Measurements from ENCODE around the gene RBFOX2.

DNA sequence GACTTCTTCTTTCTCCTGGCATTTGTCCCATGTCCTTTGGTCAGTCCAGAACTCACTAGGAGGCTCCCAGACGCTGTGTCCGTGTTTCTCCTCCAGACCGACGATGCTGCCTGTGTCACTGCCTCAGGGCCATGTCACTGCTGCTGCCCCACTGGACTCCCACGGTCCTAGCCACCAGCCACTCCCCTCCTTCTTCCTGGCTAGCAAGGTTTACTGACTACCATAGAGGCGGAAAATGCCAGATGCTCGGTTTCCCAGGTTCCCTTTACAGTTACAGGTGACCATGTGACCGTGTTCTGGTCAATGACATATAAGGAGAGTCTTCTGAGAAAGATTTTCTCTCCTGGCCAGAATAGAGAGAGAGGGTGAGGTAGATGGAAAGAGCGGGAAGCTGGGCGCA lies 40.7 kb upstream of the RBFOX2 start:
- TF ChIP-seq, protein P1, sequence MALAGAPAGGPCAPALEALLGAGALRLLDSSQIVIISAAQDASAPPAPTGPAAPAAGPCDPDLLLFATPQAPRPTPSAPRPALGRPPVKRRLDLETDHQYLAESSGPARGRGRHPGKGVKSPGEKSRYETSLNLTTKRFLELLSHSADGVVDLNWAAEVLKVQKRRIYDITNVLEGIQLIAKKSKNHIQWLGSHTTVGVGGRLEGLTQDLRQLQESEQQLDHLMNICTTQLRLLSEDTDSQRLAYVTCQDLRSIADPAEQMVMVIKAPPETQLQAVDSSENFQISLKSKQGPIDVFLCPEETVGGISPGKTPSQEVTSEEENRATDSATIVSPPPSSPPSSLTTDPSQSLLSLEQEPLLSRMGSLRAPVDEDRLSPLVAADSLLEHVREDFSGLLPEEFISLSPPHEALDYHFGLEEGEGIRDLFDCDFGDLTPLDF (CRISPR knock-in tag; IDR thresholded peaks at IDR 0.05): no peak
- TF ChIP-seq, protein P2, sequence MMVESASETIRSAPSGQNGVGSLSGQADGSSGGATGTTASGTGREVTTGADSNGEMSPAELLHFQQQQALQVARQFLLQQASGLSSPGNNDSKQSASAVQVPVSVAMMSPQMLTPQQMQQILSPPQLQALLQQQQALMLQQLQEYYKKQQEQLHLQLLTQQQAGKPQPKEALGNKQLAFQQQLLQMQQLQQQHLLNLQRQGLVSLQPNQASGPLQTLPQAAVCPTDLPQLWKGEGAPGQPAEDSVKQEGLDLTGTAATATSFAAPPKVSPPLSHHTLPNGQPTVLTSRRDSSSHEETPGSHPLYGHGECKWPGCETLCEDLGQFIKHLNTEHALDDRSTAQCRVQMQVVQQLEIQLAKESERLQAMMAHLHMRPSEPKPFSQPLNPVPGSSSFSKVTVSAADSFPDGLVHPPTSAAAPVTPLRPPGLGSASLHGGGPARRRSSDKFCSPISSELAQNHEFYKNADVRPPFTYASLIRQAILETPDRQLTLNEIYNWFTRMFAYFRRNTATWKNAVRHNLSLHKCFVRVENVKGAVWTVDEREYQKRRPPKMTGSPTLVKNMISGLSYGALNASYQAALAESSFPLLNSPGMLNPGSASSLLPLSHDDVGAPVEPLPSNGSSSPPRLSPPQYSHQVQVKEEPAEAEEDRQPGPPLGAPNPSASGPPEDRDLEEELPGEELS (CRISPR knock-in tag; IDR thresholded peaks at IDR 0.05): no peak
- TF ChIP-seq, protein P3, sequence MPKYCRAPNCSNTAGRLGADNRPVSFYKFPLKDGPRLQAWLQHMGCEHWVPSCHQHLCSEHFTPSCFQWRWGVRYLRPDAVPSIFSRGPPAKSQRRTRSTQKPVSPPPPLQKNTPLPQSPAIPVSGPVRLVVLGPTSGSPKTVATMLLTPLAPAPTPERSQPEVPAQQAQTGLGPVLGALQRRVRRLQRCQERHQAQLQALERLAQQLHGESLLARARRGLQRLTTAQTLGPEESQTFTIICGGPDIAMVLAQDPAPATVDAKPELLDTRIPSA (CRISPR knock-in tag; IDR thresholded peaks at IDR 0.05; ENCODE audit: borderline replicate concordance): no peak
- TF ChIP-seq, protein P4, sequence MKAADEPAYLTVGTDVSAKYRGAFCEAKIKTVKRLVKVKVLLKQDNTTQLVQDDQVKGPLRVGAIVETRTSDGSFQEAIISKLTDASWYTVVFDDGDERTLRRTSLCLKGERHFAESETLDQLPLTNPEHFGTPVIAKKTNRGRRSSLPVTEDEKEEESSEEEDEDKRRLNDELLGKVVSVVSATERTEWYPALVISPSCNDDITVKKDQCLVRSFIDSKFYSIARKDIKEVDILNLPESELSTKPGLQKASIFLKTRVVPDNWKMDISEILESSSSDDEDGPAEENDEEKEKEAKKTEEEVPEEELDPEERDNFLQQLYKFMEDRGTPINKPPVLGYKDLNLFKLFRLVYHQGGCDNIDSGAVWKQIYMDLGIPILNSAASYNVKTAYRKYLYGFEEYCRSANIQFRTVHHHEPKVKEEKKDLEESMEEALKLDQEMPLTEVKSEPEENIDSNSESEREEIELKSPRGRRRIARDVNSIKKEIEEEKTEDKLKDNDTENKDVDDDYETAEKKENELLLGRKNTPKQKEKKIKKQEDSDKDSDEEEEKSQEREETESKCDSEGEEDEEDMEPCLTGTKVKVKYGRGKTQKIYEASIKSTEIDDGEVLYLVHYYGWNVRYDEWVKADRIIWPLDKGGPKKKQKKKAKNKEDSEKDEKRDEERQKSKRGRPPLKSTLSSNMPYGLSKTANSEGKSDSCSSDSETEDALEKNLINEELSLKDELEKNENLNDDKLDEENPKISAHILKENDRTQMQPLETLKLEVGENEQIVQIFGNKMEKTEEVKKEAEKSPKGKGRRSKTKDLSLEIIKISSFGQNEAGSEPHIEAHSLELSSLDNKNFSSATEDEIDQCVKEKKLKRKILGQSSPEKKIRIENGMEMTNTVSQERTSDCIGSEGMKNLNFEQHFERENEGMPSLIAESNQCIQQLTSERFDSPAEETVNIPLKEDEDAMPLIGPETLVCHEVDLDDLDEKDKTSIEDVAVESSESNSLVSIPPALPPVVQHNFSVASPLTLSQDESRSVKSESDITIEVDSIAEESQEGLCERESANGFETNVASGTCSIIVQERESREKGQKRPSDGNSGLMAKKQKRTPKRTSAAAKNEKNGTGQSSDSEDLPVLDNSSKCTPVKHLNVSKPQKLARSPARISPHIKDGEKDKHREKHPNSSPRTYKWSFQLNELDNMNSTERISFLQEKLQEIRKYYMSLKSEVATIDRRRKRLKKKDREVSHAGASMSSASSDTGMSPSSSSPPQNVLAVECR (CRISPR knock-in tag; IDR thresholded peaks at IDR 0.05; ENCODE audit: borderline replicate concordance): no peak
- no peak for TF ChIP-seq EP300 (IDR thresholded peaks at IDR 0.05; ENCODE audit: low read depth in 2 of 2, low read length in 2 of 2)
- no peak for TF ChIP-seq EP300 (CRISPR knock-in tag; IDR thresholded peaks at IDR 0.05; ENCODE audit: borderline replicate concordance)
- TF ChIP-seq SUZ12 (IDR thresholded peaks at IDR 0.05; ENCODE audit: low read depth, low read length): no peak
- no peak for TF ChIP-seq KDM1A (CRISPR knock-in tag; IDR thresholded peaks at IDR 0.05)
- TF ChIP-seq, protein P5, sequence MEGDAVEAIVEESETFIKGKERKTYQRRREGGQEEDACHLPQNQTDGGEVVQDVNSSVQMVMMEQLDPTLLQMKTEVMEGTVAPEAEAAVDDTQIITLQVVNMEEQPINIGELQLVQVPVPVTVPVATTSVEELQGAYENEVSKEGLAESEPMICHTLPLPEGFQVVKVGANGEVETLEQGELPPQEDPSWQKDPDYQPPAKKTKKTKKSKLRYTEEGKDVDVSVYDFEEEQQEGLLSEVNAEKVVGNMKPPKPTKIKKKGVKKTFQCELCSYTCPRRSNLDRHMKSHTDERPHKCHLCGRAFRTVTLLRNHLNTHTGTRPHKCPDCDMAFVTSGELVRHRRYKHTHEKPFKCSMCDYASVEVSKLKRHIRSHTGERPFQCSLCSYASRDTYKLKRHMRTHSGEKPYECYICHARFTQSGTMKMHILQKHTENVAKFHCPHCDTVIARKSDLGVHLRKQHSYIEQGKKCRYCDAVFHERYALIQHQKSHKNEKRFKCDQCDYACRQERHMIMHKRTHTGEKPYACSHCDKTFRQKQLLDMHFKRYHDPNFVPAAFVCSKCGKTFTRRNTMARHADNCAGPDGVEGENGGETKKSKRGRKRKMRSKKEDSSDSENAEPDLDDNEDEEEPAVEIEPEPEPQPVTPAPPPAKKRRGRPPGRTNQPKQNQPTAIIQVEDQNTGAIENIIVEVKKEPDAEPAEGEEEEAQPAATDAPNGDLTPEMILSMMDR (CRISPR knock-in tag; IDR thresholded peaks at IDR 0.05): no peak
- TF ChIP-seq ZKSCAN8 (CRISPR knock-in tag; IDR thresholded peaks at IDR 0.05; ENCODE audit: borderline replicate concordance): no peak
- TF ChIP-seq ARNT (IDR thresholded peaks at IDR 0.05): no peak
- no peak for TF ChIP-seq SMAD3 (CRISPR knock-in tag; IDR thresholded peaks at IDR 0.05)
- TF ChIP-seq TAF1 (CRISPR knock-in tag; IDR thresholded peaks at IDR 0.05): no peak
- TF ChIP-seq, protein P6, sequence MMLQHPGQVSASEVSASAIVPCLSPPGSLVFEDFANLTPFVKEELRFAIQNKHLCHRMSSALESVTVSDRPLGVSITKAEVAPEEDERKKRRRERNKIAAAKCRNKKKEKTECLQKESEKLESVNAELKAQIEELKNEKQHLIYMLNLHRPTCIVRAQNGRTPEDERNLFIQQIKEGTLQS (CRISPR knock-in tag; IDR thresholded peaks at IDR 0.05): no peak
- TF ChIP-seq IKZF1 (IDR thresholded peaks at IDR 0.05): no peak
